Central memory CD4-positive, alpha-beta T cell (primary cell): ENCODE data around the gene FARSA.
A peak's percentile ranks its signal among the peaks of the same experiment; 100 is the strongest.

Experiments
- DNase-seq: peaks from one replicate; pipeline ENCODE4 v3.0.0; 2022

Gene FARSA

GRCh38 chr19:12888006-12888603, 45.4 kb downstream of the FARSA start:
- DNase-seq, result no peak

GRCh38 chr19:12886969-12887747, 46.4 kb downstream of the FARSA start, which contains the start of gene KLF1:
Gene KLF1, minus strand, starts transcription at chr19:12887201. Its CDS starts 61 bp downstream, at chr19:12887140.
- no peak for DNase-seq

- DNase-seq, result no peak
Observed at GRCh38 chr19:12886651-12886968, 46.9 kb downstream of the FARSA start.

- no peak for DNase-seq
Observed at GRCh38 chr19:12885749-12886650, 47.5 kb downstream of the FARSA start.

GRCh38 chr19:12884926-12885748, 48.4 kb downstream of the FARSA start:
- DNase-seq, result peak; percentile 85

- no peak for DNase-seq
Observed at GRCh38 chr19:12884627-12884925, 48.9 kb downstream of the FARSA start.

- DNase-seq, result no peak
Observed at GRCh38 chr19:12884202-12884601, 49.3 kb downstream of the FARSA start.

GRCh38 chr19:12882589-12882988, 50.9 kb downstream of the FARSA start:
- no peak for DNase-seq

- DNase-seq, result peak; percentile 82
Observed at GRCh38 chr19:12881172-12881808, 52.2 kb downstream of the FARSA start, which contains the start of gene DNASE2. Gene DNASE2, minus strand, starts transcription at chr19:12881449. Its CDS starts 74 bp downstream, at chr19:12881375.

GRCh38 chr19:12880551-12881171, 52.9 kb downstream of the FARSA start:
- DNase-seq, result no peak

- no peak for DNase-seq
Observed at GRCh38 chr19:12875086-12875485, 58.4 kb downstream of the FARSA start.

GRCh38 chr19:12873891-12874745, 59.4 kb downstream of the FARSA start:
- DNase-seq, result no peak

- DNase-seq, result peak; percentile 52
Observed at GRCh38 chr19:12872941-12873890, 60.3 kb downstream of the FARSA start.
